Lower lobe of right lung (tissue), 2 donors: ENCODE data around the gene FUZ. TPM values are rescaled to one million over a fixed set of nuclear protein-coding genes. Genes with fewer than 3 reads are reported as not detected.

Experiments
- ATAC-seq, 2 donors: fragments of 200-7000 bp; cut with Tn5 transposase; one replicate each; pipeline ENCODE4 v1.9.1; 2020 to 2022; ENCODE audit warnings: mild to moderate bottlenecking in 2 of 2, moderate library complexity in 2 of 2
- DNase-seq: peaks from one replicate; pipeline ENCODE4 v3.0.0-alpha.2; 2020
- H3K27ac ChIP-seq: fragments of 200-600 bp; one replicate; pipeline ENCODE4 v1.8.0; 2022
- H3K27me3 ChIP-seq: fragments of 200-600 bp; one replicate; pipeline ENCODE4 v1.8.0; 2022; ENCODE audit warnings: low read depth
- H3K36me3 ChIP-seq: fragments of 200-600 bp; one replicate; pipeline ENCODE4 v1.8.0; 2022; ENCODE audit warnings: mild to moderate bottlenecking
- H3K4me1 ChIP-seq: fragments of 200-600 bp; one replicate; pipeline ENCODE4 v1.8.0; 2022
- H3K4me3 ChIP-seq: fragments of 200-600 bp; one replicate; pipeline ENCODE4 v1.8.0; 2022; ENCODE audit warnings: mild to moderate bottlenecking
- H3K9me3 ChIP-seq: fragments of 200-600 bp; one replicate; pipeline ENCODE4 v1.8.0; 2022
- CTCF ChIP-seq: fragments of 200-600 bp; IDR thresholded peaks from one replicate; pipeline ENCODE4 v1.8.0; 2022; ENCODE audit warnings: antibody characterized with exemption, mild to moderate bottlenecking
- intact Hi-C: fragments of 100-400 bp; cut with DNase I; formaldehyde crosslinking; loops from one replicate; pipeline ENCODE4 v1.11.0; 2022
- total RNA-seq: library from RNA; stranded (reverse); fragmentation: NEBNext Ultra II Directional; extraction: Animal tissue kit (Norgen Biotek cat#: 25700); gene quantifications from one replicate; pipeline ENCODE4 v1.2.1, GENCODE V29; 2021
- donor health status: DM: no; HTN: yes; CAD: no; lungs with severe emphysema.

The FUZ gene
- total RNA-seq, 1 donor from 2014 or later, result 24.0 TPM

- H3K36me3 ChIP-seq, result peaks cover 37% of the 10 kb centered on the region
- DNase-seq, result no peak
- H3K27me3 ChIP-seq, result no peaks in the 10 kb centered on the region
- TF ChIP-seq CTCF, result no peak
- H3K9me3 ChIP-seq, result no peaks in the 10 kb centered on the region
- peaks cover 13% of the 10 kb centered on the region for H3K4me1 ChIP-seq
- no peak overlapping the region for H3K4me3 ChIP-seq
- intact Hi-C loops, result no loop called here
- H3K27ac ChIP-seq, result peak overlapping the region; percentile 36
- peak in 1 of 2 donors; percentile 18 for ATAC-seq
These were observed 32.2 kb downstream of the FUZ start for GRCh38 chr19:49780861-49781260.

GRCh38 chr19:49779731-49780555 lies 33.1 kb downstream of the FUZ start:
- H3K27ac ChIP-seq, result peak overlapping the region; percentile 36
- ATAC-seq, result peak; percentile 31 to 60

GRCh38 chr19:49776371-49776764 lies 36.7 kb downstream of the FUZ start:
- intact Hi-C loops, result no loop called here
- Histone ChIP-seq H3K9me3 (no peaks in the 10 kb centered on the region), H3K4me3 (no peak overlapping the region), H3K4me1 (peaks cover 13% of the 10 kb centered on the region), H3K27ac (no peak overlapping the region), H3K36me3 (peaks cover 14% of the 10 kb centered on the region), H3K27me3 (no peaks in the 10 kb centered on the region)
- ATAC-seq (no peak), DNase-seq (no peak)
- TF ChIP-seq CTCF, result no peak

More at GRCh38 chr19:49779731-49780555, 33.1 kb downstream of the FUZ start:
- Histone ChIP-seq H3K9me3 (no peaks in the 10 kb centered on the region), H3K4me1 (peaks cover 13% of the 10 kb centered on the region), H3K27me3 (no peaks in the 10 kb centered on the region), H3K36me3 (peaks cover 36% of the 10 kb centered on the region), H3K4me3 (no peak overlapping the region)
- DNase-seq, result no peak
- TF ChIP-seq CTCF, result no peak
- intact Hi-C loops, result no loop called here

GRCh38 chr19:49775742-49776370 lies 37.2 kb downstream of the FUZ start:
- H3K36me3 ChIP-seq, result peaks cover 16% of the 10 kb centered on the region
- H3K27me3 ChIP-seq, result no peaks in the 10 kb centered on the region
- H3K4me1 ChIP-seq, result peaks cover 8% of the 10 kb centered on the region
- no peak for TF ChIP-seq CTCF
- H3K9me3 ChIP-seq, result no peaks in the 10 kb centered on the region
- DNase-seq (no peak), ATAC-seq (no peak)
- no peak overlapping the region for H3K27ac ChIP-seq
- no peak overlapping the region for H3K4me3 ChIP-seq
- intact Hi-C loops, result no loop called here

GRCh38 chr19:49774969-49775368 lies 38.1 kb downstream of the FUZ start:
- no peaks in the 10 kb centered on the region for H3K27me3 ChIP-seq
- H3K4me3 ChIP-seq, result no peak overlapping the region
- no peaks in the 10 kb centered on the region for H3K9me3 ChIP-seq
- peaks cover 21% of the 10 kb centered on the region for H3K36me3 ChIP-seq
- no peaks in the 10 kb centered on the region for H3K4me1 ChIP-seq
- no peak for ATAC-seq
- no peak overlapping the region for H3K27ac ChIP-seq
- intact Hi-C loops, result no loop called here
- no peak for TF ChIP-seq CTCF
- no peak for DNase-seq
